Vagina (tissue), 2 donors: ENCODE measurements around the gene MAP4K4. TPM values are rescaled to one million over a fixed set of nuclear protein-coding genes. Genes with fewer than 3 reads are reported as not detected.

Source experiments
- DNase-seq, 2 donors: peaks; one replicate each; pipeline ENCODE4 v3.0.0-alpha.2; 2017; ENCODE audit errors: extremely low spot score in 2 of 2
- H3K27ac ChIP-seq: fragments of 200-600 bp; sonication (generic); one replicate; pipeline ENCODE4 v1.5.1; 2019
- H3K27me3 ChIP-seq: fragments of 200-600 bp; sonication (generic); one replicate; pipeline ENCODE4 v1.5.1; 2019
- H3K36me3 ChIP-seq, 2 donors: fragments of 200-600 bp; sonication (generic); one replicate each; pipeline ENCODE4 v1.5.1; 2017 to 2019
- H3K4me1 ChIP-seq: fragments of 200-600 bp; sonication (generic); one replicate; pipeline ENCODE4 v1.5.1; 2019
- H3K4me3 ChIP-seq, 2 donors: fragments of 200-600 bp; sonication (generic); 1 replicate in 1 of 2; 2 replicates in 1 of 2; pipeline ENCODE4 v1.5.1; 2016 to 2019
- H3K9me3 ChIP-seq: fragments of 200-600 bp; sonication (generic); one replicate; pipeline ENCODE4 v1.5.1; 2019
- POLR2A ChIP-seq, 2 donors: fragments of 450-650 bp; IDR thresholded peaks; one replicate each; pipeline ENCODE4 v1.6.1; 2017; ENCODE audit warnings: antibody characterized with exemption in 2 of 2, mild to moderate bottlenecking in 2 of 2, moderate library complexity in 2 of 2
- POLR2AphosphoS5 ChIP-seq, 2 donors: sonication (generic); formaldehyde crosslinking; IDR thresholded peaks; one replicate each; pipeline ENCODE4 v1.9.0; 2017; ENCODE audit warnings: antibody characterized with exemption in 2 of 2, mild to moderate bottlenecking in 2 of 2, low read depth in 1 of 2; ENCODE audit not compliant: insufficient read depth in 1 of 2
- intact Hi-C: fragments of 100-400 bp; cut with DNase I; formaldehyde crosslinking; loops from one replicate; pipeline ENCODE4 v1.15.1; 2023
- total RNA-seq: library from RNA; depleted of rRNA; stranded (reverse); fragments of >200 nt; gene quantifications from one replicate; pipeline ENCODE4 v1.2.3, GENCODE V29; 2016
- TF ChIP-seq, protein P1 (sequence below), 3 experiments: fragments of 450-650 bp in 2 of 3; fragments of 200-600 bp in 1 of 3; sonication (generic) in 1 of 3; IDR thresholded peaks; one replicate each; pipeline ENCODE4 v1.5.1; 2017 to 2019; ENCODE audit warnings: antibody characterized with exemption in 3 of 3, mild to moderate bottlenecking in 2 of 3, moderate library complexity in 2 of 3

Gene MAP4K4
- total RNA-seq, 1 donor from 2014 or later, result 75.9 TPM

DNA sequence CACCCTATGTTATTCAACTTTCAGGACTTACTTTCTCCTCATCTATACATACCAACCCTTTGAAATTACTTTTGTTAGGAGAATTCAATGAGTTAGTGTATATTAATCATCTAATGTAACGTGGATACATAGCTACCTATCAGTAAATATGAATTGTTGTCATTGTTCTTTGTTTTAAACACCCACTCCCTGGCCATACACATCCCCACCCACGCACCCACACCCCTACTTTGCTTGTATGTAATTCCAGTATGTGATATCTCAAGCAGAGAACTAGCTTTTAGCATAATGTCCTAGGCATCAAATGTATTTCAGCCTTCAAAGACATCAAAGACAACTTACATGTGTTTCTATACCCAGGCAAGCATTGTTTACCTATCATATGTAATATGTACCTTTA, 129.2 kb downstream of the MAP4K4 start:
- Histone ChIP-seq H3K36me3 (peaks cover 0 to 8% of the 10 kb centered on the region in 2 donors), H3K27me3 (no peaks in the 10 kb centered on the region), H3K9me3 (no peaks in the 10 kb centered on the region), H3K4me1 (peaks cover 64% of the 10 kb centered on the region), H3K27ac (no peak overlapping the region), H3K4me3 (no peak overlapping the region)
- TF ChIP-seq POLR2AphosphoS5 (IDR thresholded peaks at IDR 0.05; ENCODE audit: insufficient read depth in 1 of 2, low read depth in 1 of 2) (no peak), POLR2A (IDR thresholded peaks at IDR 0.05) (no peak)
- TF ChIP-seq, protein P1, sequence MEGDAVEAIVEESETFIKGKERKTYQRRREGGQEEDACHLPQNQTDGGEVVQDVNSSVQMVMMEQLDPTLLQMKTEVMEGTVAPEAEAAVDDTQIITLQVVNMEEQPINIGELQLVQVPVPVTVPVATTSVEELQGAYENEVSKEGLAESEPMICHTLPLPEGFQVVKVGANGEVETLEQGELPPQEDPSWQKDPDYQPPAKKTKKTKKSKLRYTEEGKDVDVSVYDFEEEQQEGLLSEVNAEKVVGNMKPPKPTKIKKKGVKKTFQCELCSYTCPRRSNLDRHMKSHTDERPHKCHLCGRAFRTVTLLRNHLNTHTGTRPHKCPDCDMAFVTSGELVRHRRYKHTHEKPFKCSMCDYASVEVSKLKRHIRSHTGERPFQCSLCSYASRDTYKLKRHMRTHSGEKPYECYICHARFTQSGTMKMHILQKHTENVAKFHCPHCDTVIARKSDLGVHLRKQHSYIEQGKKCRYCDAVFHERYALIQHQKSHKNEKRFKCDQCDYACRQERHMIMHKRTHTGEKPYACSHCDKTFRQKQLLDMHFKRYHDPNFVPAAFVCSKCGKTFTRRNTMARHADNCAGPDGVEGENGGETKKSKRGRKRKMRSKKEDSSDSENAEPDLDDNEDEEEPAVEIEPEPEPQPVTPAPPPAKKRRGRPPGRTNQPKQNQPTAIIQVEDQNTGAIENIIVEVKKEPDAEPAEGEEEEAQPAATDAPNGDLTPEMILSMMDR (IDR thresholded peaks at IDR 0.05), result no peak
- no peak for DNase-seq
- intact Hi-C loops, result no loop called here

DNA sequence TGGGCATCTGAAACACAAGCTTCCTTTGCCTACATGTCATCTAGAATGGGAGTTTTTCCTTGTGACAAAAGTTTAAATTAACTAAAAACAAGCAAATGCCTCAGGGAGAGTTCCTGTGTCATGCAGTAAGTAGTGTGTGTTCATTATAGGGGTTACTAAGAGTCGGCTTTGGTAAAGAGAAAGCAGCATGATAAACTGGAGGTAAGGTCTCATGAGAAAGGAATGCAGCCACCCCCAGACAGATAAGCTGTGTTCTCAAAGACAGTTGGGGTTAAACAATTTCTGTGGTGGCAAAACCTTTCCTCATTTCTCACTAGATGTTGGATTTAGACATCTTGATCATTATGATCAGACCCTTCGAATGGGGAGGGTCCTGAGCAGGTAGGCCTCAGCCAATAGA, 129.7 kb downstream of the MAP4K4 start:
- no peaks in the 10 kb centered on the region for H3K27me3 ChIP-seq
- no peak overlapping the region for H3K27ac ChIP-seq
- H3K36me3 ChIP-seq, result peaks cover 0 to 8% of the 10 kb centered on the region in 2 donors
- TF ChIP-seq POLR2A (IDR thresholded peaks at IDR 0.05) (no peak), POLR2AphosphoS5 (IDR thresholded peaks at IDR 0.05; ENCODE audit: insufficient read depth in 1 of 2, low read depth in 1 of 2) (no peak)
- TF ChIP-seq, protein P1 (IDR thresholded peaks at IDR 0.05), result no peak
- H3K4me1 ChIP-seq, result peaks cover 60% of the 10 kb centered on the region
- no peaks in the 10 kb centered on the region for H3K9me3 ChIP-seq
- no peak for DNase-seq
- no peak overlapping the region for H3K4me3 ChIP-seq
- intact Hi-C loops, result no loop called here

DNA sequence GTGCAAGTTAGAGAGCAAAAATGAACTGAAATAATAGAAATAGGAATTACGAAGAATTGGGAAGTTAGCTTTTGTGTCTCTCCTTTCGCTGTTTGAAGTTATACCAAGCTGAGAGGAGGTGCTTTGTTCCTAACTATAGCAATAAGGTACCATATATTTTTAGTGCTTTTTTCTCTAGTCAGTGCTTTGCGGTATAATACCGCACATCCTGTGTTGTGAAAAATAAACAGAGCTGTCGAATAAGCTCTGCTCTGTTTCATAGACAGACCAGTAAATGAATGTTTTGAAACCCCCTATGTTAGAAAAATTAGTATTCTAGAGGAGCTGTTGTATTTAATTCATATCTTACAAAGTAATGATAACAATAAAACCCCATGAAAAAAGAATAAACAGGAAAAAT, 130.8 kb downstream of the MAP4K4 start:
- no peak for DNase-seq
- no peaks in the 10 kb centered on the region for H3K9me3 ChIP-seq
- H3K4me1 ChIP-seq, result peaks cover 51% of the 10 kb centered on the region
- no peak overlapping the region for H3K4me3 ChIP-seq
- no peaks in the 10 kb centered on the region for H3K27me3 ChIP-seq
- intact Hi-C loops, result no loop called here
- H3K36me3 ChIP-seq, result peaks cover 0 to 8% of the 10 kb centered on the region in 2 donors
- no peak for TF ChIP-seq POLR2AphosphoS5 (IDR thresholded peaks at IDR 0.05; ENCODE audit: insufficient read depth in 1 of 2, low read depth in 1 of 2)
- no peak for TF ChIP-seq POLR2A (IDR thresholded peaks at IDR 0.05)
- TF ChIP-seq, protein P1 (IDR thresholded peaks at IDR 0.05), result no peak
- peak overlapping the region; percentile 44 for H3K27ac ChIP-seq

DNA sequence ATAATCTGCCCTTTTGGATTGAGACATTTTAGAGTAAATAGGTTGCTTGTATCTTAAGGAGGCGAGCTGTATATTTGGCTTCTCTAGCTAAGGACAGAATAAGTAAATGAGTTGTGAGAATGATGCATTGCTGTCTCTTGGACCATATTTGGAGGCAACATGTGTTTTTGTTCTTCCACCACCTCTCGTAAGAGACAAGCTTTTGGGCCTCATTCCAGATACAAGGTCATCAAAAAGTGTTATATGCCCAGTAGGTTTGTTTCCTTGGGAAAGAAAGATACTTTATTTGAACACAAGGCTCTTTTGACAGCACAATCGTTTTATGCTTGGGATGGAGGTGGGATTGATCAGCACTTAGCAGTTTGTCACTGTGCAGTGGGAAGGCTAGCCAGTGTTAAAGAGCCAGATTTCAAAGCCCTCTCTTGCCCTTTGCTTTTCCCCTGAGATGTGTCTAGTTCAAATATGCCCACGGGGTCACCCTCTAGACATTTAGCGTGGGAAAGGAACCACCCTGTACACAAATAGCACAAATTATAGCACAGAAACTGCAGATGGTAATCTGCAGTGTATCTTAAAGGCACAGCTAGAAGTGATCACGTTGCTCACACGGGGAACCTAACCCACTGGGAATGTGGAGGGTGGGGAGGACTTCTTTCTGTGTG, 131.3 kb downstream of the MAP4K4 start:
- intact Hi-C loops, result no loop called here
- Histone ChIP-seq H3K9me3 (no peaks in the 10 kb centered on the region), H3K27me3 (no peaks in the 10 kb centered on the region), H3K4me1 (peaks cover 47% of the 10 kb centered on the region), H3K27ac (peak overlapping the region; percentile 44), H3K36me3 (peaks cover 0 to 8% of the 10 kb centered on the region in 2 donors), H3K4me3 (no peak overlapping the region)
- TF ChIP-seq, protein P1 (IDR thresholded peaks at IDR 0.05), result no peak
- TF ChIP-seq POLR2A (IDR thresholded peaks at IDR 0.05) (no peak), POLR2AphosphoS5 (IDR thresholded peaks at IDR 0.05; ENCODE audit: insufficient read depth in 1 of 2, low read depth in 1 of 2) (no peak)
- DNase-seq, result no peak

DNA sequence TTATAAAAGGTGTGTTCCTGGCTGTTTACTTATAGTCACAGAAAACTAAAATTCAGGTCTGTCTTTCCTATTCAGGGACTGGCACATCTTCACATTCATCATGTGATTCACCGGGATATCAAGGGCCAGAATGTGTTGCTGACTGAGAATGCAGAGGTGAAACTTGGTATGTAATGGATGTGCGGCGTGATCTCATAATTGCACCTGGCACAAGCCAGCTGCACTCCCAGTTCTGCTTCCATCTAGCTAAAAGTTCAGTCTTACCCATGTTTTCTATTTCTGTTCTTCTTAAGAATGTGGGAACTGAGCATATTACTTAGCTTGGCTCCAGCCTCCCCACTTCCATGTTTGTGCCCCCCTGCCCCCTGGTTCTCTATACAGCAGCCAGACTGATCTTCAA, 131.9 kb downstream of the MAP4K4 start:
- intact Hi-C loops, result no loop called here
- Histone ChIP-seq H3K9me3 (no peaks in the 10 kb centered on the region), H3K36me3 (peaks cover 0 to 12% of the 10 kb centered on the region in 2 donors), H3K4me1 (peaks cover 47% of the 10 kb centered on the region), H3K27ac (peak overlapping the region; percentile 44), H3K4me3 (no peak overlapping the region), H3K27me3 (no peaks in the 10 kb centered on the region)
- DNase-seq, result no peak
- TF ChIP-seq, protein P1 (IDR thresholded peaks at IDR 0.05), result no peak
- TF ChIP-seq POLR2AphosphoS5 (IDR thresholded peaks at IDR 0.05; ENCODE audit: insufficient read depth in 1 of 2, low read depth in 1 of 2) (no peak), POLR2A (IDR thresholded peaks at IDR 0.05) (no peak)
